ENCODE measurements around the gene MTHFSD.

The MTHFSD gene

DNA sequence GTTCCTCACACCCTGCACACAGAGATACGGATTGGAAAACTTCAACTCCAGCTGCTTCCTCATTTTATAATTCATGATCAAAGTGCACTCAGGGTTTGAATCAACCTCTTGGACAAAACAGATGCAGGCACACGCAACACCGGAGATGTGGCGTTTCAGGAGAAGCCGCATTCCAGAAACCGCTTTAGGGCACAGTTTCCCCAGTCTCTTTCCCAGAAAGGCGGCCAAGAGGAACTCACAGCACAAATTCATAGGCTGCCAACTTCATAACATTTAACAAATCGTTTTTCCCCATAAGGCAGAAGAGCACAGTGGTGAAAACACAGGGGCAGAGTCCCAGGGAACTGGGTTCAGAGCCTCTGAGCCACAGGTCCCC, 8.4 kb downstream of the MTHFSD start:
- no peak for DNase-seq

- DNase-seq: no peak
Measured at GRCh38 chr16:86545954-86546637, 8.9 kb downstream of the MTHFSD start.

- no peak for DNase-seq
Measured at GRCh38 chr16:86545481-86545880, 9.6 kb downstream of the MTHFSD start.

DNA sequence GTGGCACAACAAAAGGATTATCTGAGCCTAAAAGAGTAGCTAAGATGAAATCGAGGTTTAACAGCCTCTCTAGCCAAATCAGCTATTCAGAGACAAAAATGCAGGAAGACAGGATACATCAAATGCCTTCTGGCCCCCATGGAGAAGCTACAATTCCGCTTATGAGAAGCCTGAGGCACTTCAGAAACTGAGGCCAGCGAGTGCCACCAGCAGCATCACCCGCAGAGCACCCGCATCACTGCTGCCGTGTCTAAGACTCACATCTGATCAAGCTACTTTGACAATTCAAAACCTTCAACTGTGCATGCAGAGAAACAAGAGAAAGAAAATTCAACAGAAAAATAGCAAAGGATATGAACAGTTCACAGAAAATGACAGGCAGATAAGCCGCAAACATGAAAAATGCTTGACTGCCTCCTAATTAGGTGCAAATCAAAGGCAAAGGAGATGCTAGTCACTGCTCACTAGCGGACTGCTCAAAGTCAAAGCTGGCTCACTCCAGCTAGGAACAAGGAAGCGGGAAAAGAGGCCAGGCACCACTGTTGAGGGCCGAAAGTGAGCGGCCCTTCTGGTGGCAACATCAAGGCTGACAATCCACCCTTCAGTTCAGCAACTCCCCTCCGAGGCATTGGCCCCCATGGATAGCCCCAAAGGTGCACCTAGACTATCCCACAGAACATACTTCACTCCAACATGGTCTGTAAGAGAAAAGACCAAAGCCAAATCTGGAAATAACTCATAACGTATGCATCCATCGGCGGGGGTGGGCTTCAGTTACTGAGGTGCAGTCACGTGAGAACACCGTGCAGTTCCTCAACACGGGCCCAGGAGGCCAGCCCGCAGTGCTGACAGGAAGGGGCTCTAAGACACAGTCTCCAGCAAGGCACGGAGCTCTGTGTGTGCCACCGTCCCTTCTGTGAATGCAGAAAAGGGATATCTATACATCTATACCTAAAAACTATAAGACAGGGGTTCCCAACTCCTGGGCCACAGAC, 12.0 kb downstream of the MTHFSD start:
- DNase-seq: no peak

DNA sequence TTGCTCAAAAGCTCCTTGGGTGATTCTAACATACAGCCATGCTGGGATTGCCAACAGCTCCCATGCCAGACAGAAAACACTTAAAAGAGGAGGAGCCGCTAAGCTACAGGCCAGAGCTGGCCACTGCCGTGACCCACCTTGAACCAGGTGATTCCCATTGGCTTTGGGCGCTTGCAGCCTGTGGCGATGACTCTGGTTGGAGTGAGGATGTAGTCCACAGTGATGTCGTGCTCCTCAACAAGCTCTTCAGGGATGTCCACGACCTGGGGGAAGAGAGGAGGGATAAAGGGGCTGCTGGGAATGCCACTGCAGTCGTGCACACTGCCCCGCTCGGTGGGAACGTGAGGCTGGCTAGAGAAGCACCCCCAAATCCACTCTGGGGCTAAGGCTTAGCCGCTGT, 13.5 kb downstream of the MTHFSD start:
- DNase-seq: no peak

- DNase-seq: no peak
Measured at GRCh38 chr16:86540894-86541293, 14.1 kb downstream of the MTHFSD start.

DNA sequence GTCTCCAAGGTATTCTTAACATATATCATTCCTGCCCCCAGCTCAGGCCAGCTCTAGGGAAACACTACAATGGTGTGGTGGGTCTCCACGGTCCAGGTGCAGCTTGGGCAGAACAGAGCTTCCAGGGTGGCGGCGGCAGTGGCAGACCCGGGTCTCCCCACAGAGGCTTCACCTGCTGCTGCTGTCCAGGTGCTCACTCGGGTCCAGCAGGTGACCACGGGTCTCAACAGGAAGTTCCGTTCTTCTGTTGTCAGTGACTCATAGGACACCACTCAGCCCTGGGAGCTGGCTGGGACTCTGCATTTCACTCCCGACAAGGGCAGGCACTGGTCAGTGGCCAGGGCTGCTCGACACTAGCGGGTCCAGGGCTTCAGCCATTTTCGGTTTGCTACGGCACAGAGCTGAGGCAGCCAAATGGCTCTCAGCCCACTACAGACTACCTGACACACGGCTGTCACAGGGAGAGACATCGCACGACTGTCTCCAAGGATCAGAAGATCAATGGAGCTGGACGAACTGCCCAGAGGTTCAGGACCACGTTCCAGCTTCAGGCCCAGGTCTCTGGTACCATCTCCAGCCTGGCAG, 16.7 kb downstream of the MTHFSD start:
- DNase-seq: no peak

DNA sequence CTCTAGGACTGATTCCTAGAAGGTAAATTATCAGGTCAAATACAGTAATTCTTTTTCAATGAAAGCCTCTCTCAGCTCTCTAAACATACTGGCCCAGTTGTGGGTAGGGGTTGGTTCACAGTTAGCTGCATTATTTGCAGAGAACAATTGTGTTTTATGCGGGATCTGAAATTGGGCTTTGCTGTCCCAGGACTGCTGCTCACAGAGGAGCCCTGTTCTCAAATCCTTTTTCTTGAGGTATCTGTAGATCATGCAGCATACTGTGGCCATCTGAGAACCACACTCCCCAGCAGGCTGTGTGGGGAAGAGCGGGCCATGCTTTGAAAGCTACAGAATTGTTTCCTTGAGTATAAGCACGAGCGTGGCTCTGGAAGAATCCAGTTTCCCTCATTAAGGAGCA, 17.5 kb downstream of the MTHFSD start:
- no peak for DNase-seq

DNA sequence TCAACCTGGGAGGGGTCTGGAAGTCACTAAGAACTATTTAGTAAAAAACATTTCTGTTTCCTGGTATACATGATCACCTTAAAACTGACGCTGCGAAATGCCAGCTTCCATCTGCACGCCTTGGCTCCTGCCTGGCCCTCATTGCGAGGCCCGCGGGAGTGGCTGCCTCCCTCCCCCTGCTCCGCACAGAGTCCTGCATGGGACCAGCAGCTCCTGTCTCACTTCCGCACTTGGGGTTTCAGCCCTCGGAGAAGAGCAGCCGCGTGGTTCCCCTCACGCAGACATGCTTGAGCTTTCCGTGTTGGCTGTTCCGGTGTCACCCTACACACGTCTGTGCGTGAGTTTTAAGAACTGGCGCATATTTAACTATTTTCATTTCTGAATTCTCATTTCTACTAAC, 18.4 kb downstream of the MTHFSD start:
- no peak for DNase-seq

DNA sequence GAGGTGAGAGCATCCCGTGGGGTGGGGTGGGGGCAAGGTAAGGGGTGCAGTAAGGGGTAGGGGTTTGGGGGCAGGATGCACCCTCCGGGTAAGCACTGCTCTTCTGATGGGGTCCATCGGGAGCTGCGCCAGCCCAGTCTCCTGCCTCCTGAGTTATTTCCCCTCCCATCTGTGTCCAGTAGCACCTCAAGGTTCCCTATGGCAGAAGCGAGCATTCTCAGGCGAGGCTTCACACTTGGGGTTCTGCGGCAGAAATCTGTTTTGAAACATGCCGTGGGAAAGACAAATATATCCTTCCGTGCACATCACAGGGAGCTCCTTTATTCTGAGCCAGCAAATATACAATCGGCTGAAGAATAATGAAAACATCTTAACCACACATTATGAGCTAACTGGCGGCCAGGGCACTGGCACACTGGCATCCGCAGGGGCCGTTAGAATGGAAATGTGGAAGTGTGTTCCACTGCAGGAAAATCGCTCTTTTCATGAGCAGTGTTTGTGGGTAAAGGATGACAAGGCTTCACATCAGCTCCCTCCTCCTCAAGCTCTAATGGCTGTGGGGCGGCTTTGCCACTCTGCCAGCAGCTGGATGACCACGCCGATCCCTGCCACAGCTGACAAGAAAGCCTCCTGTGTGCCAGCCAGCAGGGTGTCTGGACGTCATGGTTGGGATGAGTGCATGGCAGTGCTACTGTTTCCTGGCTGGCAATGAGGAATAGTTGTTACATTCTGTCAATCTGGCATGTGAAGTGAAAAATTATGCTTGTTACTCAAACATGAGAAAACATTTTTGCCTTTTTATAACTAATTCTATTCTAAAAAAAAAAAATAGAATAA, 20.0 kb downstream of the MTHFSD start:
- no peak for DNase-seq

GRCh38 chr16:86533767-86534351, 21.2 kb downstream of the MTHFSD start:
- no peak for DNase-seq

- DNase-seq: no peak
Measured at GRCh38 chr16:86533076-86533475, 22.0 kb downstream of the MTHFSD start.

GRCh38 chr16:86532526-86532815, 22.6 kb downstream of the MTHFSD start:
- DNase-seq: no peak

- no peak for DNase-seq
Measured at GRCh38 chr16:86531641-86532525, 23.2 kb downstream of the MTHFSD start.

DNA sequence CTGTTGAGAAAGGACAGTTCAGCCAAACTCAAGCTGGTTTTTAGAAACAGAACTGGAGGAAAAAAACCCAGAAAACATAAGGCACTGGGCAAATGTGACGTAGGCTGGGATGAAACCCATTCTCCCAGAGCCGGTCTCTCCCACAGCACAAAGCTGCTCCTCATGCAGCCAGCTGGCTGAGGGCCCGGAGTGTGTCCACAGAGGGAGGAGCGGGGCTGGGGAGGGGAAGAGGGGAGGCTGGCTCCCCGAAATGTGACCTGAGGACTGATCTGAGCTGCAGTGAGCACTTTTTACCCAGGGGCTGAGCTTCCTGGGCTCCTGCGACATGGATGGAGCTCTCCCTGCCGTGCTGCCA, 23.9 kb downstream of the MTHFSD start:
- no peak for DNase-seq

DNA sequence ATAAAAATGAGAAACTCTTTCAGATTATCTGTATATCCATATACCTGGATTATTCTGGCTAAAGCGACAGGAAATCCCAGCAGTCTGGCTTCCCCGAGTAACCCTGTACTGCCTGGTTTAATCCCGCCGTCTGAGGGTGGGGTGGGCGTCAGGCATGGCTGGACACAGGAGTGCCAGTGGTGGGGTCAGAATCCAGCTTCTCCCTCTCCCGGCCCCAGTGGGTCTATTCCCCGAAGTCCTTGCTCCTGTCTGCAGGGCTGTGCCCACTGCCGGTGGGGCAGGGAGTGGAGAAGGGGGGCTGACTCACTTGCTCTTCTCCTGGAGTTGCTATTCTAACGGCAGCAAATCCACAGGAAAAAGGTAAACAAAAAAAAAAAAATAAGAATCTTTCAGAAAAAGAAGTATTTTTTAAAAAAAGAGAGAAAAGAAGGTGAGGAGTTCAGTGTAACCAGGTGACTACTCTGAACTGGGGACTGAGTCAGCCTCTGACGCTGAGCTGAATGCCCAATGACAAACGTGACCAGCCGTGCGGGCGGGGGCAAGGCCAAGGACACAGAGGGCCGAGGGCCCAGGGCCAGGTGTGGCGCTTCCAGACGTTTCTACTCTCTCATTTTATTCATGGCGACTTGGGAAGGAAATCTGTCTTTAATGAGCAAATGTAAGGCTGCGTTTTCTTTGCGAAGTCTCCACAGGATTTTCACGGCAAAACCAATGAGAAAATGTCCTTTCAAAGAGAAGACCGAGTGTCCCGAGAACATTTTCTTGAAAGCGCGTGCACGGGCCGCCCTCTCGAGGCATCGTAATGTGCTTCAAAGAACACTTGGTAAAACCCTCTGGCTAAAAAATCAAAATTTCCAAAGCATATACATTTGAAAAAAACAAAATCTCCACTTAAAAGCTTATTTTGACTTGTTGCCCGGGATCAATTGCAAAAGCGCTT, 24.5 kb downstream of the MTHFSD start:
- no peak for DNase-seq

DNA sequence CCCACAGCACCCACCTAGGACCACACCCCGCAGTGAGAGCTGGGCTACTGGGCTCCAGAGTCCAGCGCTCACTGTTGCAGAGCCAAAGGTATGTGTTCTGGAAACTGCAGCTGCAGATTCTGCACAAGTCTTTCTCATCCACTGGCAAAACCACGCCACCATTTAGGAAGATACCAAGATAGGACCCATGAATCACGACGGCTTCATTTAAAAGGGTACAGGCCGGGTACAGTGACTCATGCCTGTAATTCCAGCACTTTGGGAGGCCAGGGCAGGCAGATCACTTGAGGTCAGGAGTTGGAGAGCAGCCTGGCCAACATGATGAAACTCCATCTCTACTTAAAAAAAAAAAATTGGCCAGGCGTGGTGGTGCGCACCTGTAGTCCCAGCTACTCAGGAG, 25.9 kb downstream of the MTHFSD start:
- DNase-seq: no peak

DNA sequence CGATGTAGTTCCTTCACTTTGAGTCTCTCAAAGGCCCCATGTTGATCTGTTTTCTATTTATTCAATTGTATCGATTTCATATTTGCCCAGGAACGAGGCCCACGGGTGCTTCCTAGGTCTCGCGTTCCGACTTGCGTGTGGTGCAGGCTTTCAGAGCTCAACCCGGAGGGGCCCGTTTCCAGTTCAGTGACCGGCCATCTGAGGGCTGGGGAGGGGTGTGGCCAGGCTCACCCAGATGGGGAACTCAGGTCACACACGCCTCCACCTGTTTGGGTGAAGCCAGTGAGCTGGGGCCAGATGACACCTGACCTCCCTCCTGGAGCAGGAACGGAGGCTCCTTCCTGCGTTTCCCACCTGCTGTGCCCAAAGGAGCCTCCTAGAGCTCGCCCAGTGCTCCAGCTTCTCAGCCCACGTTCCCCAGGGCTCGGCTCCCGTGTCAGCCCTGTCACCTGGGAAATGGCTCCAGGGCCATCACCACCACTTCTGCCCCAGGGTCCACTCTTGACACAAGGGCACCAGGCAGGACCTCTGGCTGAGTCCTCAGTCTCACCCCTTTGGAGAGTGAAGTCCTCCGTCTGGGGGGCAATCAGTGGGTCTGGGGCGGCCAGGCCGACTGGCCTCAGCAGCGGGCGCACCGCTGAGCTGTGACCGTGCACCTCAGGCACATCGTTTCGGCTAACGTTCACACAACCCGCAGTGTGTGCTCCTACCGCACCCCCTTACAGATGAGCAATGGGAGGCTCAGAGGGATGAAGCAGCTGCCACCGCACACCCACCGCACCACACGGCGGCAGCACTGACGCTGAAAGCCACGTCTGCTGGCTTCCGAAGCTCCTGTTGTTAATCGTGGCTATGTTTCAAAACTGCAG, 26.7 kb downstream of the MTHFSD start:
- no peak for DNase-seq

- no peak for DNase-seq
Measured at GRCh38 chr16:86527366-86527765, 27.7 kb downstream of the MTHFSD start.

- DNase-seq: no peak
Measured at GRCh38 chr16:86525696-86526095, 29.3 kb downstream of the MTHFSD start.
